HG03135 (cell line): ENCODE measurements around the gene ADAM8.
"Not testable (repeated sequence)": the region's sequence is repeated elsewhere in the genome, so short reads cannot be mapped to it uniquely, and the experiment has no call there.

Experiments
- ATAC-seq: cut with Tn5 transposase; IDR thresholded peaks from one replicate; pipeline ENCODE4 v1.9.1; 2021; ENCODE audit warnings: mild to moderate bottlenecking, moderate library complexity; ENCODE audit not compliant: unreplicated experiment

ADAM8 gene

DNA sequence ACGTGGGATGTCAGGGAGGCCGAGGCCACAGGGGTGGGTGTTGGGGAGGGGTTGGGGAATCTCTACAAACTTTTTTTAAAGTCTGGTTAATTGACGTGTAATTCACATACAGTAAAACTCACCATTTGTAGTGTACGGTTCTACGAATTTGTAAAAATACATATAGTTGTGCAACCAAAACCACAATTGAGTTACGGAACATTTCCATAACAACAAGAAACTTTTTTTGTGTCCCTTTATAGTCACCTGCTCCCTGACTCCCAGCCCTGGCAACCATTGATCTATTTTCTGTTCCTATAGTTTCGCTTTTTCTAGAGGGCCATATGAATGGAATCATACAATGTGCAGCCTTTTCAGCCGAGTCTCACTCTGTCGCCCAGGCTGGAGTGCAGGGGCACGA lies 41.9 kb downstream of the ADAM8 start:
- ATAC-seq, result not testable (repeated sequence)

DNA sequence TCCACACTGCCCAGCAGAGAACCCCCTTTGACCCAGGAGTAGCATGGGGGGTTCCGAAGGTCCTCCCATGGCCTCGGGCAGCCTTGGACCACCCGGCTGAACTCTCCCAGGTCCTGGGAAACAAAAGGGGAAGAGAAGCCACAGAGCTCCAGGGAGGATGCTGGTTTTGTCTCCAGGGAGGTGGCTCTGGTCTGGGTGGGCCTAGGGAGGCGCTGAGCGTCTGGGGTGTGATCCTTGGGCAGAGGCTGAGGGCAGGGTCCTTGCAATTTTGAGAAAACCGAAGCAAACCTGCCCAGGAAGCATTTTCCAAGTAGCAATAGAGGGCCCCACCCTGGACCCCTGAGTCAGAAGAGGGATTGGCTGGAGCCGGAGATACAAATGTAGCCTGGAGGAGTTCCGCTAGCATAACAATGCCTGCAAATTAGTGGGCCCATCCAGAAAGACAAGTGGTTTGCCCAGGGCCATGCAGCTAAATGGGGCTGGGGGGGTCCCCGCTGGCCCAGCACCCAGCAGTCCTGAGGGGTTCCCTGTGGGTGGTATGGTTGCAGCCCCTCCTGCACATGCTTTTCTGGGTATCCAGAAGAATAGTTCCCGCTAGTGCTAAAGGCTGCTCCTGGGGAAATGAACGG lies 44.6 kb downstream of the ADAM8 start:
- ATAC-seq, result no peak

DNA sequence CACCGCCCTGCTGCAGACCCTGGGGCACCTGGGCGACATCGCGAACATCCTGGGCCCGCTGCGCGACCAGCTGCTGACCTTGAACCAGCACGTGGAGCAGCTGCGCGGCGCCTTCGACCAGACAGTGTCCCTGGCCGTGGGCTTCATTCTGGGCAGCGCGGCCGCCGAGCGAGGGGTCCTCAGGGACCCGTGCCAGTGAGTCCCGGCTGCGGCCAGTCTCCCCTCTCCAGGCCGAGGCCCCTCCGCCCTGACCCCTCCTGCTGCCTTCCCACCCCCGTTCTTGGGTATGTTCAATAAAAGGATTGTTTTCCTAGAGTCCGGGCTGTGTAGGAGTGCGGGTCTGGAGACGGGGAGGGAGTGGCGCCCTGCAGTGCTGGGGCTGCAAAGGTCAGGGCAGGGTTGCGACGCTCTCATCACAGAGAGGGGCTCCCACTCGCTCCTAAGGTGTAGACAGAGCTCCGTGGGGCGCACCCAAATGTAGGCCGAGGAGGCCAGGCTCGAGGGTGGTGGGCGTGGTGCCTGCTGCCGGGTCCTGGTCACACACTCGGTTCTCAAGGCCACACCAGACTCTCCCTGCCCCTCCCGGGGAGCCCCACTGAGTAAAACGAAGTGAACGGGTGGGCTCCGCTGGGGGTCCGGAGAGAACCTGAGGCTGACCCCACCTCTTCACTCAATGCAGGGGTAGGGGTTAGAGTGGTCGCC lies 45.3 kb downstream of the ADAM8 start:
- no peak for ATAC-seq

DNA sequence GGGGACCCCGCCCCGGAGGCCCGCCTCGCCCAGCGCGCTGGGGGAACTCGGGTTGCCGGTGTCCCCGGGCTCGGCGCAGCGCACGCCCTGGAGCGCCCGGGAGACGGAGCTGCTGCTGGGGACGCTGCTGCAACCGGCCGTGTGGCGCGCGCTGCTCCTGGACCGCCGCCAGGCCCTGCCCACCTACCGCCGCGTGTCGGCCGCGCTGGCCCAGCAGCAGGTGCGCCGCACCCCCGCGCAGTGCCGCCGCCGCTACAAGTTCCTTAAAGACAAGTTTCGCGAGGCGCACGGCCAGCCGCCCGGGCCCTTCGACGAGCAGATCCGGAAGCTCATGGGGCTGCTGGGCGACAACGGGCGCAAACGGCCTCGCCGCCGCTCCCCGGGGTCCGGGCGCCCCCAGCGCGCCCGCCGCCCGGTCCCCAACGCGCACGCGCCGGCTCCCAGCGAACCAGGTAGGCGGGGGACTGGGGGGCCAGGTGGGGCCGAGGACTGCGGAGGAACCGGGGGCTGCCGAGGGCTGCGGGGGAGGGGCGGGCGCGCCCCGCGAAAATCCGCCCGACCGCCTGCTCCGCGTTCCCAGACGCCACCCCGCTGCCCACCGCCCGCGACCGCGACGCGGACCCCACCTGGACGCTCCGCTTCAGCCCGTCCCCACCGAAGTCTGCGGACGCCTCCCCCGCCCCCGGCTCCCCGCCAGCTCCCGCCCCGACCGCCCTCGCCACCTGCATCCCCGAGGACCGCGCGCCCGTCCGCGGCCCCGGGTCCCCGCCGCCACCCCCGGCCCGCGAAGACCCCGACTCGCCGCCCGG lies 46.1 kb downstream of the ADAM8 start:
- no peak for ATAC-seq

DNA sequence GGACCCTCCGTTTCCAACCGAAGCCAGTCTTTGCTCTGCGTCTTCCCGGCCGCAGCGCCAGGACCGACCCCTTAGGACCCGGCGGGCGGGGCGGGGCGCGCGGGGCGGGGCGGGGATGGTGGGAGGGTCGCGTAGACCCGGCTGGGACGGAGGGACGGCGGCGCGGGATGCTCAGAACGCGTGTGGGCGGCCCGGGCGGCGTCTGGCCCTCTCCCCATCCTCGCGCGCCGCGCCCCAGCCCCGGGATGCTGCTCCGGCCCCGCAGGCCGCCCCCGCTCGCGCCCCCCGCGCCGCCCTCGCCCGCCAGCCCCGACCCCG lies 46.7 kb downstream of the ADAM8 start, which contains the start of gene UTF1:
TSS of gene UTF1 (plus strand) at position 174 of the 318 bp plus-strand sequence. CDS start at position 246, 72 bp downstream.
- ATAC-seq, result no peak

DNA sequence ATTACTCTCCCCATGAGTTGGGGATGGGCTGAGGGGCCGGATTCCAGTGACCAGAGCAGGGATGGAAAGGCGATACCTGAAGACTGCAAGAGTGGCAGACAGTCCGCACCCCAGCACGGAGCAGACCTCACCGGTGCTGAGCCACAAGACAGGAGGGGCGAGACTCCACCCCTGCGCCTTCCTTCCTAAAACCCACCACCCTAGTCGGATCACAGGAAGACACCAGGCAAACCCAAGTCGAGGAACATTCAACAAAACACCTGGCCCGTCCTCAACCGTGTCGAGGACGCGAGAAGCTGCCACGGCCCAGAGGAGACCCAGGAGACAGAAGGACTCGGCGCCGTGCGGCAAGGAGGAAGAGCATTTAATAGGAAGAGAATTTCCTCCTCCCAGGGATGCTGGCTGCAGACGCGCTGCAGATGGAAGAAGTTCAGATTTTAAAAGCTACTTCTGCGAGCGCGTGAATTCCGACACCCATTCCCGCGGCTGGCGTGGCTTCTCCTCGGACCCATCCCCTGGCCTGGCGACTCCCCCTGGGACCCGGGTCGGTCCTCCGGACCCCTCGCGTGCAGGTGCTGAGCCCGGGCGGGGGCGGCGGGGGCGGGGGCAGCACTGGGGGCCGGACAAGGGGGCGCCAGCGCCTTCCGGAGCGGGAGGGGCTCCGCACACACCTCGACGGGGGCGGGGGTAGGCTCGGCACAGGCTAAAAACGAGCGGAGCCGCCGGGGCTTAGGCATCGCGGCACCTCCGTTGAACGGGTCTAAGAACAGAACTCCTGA lies 47.2 kb downstream of the ADAM8 start:
- ATAC-seq, result no peak

DNA sequence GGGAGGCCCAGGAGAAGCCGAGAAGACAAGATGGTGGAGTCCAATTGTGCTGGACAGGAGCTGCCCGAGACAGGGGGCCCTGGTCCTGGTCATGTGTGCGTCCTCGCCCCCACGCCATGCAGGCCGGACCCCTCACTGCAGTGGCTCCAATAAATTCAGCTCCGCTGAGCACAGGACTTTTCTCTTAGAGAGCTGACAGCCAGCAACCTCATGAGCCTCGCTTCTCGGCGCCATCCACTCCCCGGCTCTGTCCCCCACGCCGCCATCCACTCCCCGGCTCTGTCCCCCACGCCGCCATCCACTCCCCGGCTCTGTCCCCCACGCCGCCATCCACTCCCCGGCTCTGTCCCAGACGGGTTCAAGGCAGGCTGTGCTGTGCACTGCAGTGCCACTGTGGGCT lies 49.4 kb downstream of the ADAM8 start:
- no peak for ATAC-seq

DNA sequence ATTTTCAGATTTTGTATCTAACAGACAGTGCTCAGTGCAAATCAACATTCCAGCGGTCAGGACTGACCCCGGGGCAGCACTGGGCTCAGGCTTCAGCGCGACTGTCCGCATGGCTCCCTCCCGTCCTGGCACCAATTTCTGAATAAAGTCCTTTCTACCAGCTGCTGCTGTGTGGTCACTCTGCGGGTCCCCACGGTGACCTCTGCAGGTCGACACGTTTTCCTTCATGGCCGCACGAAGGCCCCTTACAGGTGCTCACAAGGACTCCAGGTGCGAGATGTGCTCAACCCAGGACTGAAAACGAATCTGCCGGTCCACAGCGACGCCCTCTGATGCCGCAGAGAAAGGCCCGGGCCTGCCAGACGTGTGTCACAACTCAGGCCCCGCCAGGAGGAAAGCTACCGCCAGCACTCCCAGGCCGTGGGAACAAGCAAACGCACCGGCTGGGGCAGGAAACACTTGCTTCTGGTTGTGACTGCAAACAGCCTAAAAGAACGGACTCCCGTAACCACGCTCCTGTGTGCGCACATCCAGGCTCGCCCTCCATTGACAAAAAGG lies 50.3 kb downstream of the ADAM8 start:
- ATAC-seq, result no peak

DNA sequence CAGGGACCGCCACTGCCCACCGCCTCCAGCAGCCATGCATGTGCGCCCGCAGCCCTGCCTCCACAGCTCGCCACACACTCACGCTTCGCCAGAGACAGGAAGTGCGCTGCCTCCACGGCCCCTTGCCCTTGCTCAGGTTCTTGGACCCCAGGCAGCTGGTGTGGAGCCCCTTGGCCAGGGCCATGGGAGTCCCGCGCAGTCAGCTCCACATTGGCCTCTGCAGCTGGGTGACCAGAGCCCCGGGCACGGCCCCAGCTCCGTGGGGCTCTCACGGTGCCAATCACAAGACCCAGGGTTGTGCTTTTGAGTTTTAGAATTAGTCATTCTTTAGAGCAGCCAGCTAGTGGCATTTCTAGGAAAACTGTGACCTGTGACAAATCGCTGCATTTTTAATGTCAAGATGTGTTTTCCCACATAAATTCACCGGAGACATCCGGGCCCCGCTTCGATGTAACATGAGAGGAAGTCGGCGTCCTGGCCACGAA lies 50.9 kb downstream of the ADAM8 start:
- no peak for ATAC-seq

DNA sequence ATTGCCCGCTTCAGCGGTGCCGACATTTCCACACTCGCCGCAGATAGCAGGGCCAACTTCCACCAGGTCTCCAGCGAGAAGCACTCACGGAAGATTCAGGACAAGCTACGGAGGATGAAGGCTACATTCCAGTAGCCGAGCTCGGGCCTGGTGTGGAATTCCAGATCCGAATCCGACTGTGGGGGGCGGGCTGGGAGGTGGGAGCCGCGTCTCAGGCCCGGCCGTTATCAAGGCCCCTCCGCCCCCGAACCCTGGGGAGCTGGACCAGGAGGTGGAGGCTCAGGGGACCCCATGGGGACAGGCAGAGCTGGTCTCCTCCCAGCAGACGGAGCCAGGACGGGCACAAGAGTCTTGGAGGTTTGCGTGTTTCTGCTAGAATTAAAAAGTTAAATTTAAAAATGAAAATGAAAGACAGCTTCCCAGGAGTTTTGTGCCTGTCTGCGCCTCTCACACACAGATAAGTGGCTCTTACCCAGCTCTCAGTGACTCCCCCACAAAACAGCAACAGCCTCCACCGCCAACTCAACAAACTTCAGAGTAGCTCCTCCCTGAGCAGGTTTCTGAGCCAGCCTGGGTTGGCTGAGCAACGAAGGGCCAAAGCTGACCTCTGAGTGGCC lies 51.8 kb downstream of the ADAM8 start:
- ATAC-seq, result no peak

DNA sequence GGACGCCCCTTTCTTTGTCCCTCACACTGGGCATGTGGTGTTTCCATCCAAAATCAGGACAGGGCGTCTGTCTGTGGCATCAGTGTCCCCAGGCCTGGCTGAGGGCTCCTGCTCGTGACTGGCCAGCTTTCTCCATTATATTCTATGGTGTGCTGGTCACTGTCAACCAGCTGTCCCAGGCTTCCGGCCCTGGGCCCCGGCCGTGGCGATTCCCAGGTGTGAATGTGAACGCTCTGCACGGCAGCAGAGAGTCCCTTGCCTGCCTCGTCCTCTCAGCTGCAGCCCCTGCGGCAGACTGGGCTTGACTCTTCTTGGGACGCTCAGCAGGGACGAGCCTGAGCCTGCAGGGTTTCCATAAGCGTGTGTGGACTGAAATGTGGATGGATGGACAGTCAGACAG lies 52.6 kb downstream of the ADAM8 start:
- ATAC-seq, result no peak

DNA sequence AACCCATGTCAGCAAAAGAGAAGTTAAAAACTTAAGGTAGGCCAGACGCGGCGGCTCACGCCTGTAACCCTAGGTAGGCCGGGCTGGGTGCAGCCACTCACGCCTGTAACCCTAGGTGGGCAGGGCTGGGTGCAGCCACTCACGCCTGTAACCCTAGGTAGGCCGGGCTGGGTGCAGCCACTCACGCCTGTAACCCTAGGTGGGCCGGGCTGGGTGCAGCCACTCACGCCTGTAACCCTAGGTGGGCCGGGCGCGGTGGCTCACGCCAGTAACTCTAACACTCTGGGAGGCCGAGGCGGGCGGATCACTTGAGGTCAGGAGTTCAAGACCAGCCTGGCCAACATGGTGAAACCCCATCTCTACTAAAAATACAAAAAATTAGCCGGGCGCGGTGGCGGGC lies 54.9 kb downstream of the ADAM8 start:
- not testable (repeated sequence) for ATAC-seq

DNA sequence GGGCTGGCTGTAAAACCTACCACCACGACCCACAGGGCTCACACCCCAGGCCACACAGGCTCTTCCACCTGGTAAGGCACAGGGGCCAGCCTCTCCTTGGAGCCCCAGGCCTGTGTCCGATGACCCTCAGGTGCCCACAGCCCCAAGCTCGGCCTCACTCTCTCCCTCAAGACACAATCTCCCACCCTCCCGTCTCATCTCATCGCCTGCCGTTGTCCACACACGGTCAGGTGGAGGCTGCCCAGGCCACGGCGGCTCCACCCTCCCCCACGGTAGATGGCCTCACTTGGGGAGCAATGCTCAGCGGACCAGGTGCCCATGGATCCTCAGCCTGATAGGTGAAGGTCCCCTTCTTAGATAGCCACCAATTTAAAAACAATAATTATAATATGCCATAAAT lies 55.3 kb downstream of the ADAM8 start:
- no peak for ATAC-seq

DNA sequence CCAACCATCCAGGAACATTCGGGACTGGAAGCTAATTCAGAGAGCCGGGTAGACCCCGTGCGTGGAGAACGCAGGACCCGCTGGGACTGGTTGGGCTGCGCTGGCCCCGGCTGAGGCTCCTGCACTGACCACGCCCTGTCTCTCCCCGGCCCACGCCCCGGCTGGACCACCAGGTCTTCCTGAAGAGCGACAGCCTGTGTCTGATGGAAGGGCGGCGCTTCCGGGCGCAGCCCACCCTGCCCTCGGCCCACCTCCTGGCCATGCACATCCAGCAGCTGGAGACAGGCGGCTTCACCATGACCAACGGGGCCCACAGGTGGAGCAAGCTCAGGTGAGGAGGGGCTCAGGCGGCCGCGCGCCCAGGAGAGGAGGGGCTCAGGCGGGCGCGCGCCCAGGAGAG lies 56.9 kb downstream of the ADAM8 start:
- ATAC-seq, result no peak

DNA sequence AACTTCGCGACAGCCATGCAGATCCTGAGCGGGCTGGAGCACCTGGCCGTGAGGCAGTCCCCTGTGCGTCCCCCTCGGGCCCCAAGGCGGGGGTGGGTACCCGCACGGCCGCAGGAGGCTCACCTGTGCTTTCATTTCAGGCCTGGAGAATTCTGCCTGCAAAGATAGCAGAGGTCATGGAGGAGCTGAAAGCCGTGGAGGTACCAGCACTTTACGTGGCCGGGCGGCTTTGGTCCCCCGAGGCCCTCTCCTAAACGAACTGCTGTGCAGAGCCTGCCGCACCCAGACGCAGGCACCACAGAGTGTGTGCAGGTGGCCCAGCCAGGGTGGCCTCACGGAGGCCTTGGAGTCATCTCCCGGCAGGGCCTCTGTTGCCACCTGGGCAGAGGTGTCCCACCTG lies 57.8 kb downstream of the ADAM8 start:
- ATAC-seq, result no peak

DNA sequence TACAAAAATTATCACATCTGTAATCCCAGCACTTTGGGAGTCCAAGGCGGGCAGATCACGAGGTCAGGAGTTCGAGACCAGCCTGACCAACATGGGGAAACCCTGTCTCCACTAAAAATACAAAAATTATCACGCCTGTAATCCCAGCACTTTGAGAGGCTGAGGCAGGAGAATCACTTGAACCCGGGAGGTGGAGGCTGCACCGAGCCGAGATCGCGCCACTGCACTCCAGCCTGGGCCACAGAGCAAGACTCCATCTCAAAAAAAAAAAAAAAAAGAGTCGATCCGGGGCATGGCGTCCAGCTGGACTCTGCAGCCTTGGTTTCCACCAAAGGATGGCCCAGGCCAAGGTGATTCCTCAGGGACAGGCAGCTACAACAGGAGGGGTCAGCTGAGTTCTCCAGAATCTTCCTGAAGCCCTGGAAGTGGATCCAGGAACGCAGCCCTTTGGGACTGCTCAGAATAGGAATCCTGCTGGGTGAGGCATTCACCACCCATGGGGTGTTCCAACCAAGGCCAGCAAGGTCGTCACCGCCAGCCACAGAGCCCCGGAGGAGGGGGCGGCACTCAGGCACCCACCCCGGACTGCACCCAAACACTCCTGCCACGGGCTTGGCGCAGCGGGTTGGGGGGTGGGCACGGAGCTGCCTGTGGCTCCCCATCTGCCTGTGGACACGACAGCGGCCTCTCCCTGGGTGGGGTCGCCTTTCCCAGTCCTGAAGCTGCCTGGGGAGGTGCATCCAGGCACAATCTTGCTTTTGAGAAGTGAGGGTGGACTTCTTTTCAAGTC lies 58.7 kb downstream of the ADAM8 start:
- no peak for ATAC-seq

DNA sequence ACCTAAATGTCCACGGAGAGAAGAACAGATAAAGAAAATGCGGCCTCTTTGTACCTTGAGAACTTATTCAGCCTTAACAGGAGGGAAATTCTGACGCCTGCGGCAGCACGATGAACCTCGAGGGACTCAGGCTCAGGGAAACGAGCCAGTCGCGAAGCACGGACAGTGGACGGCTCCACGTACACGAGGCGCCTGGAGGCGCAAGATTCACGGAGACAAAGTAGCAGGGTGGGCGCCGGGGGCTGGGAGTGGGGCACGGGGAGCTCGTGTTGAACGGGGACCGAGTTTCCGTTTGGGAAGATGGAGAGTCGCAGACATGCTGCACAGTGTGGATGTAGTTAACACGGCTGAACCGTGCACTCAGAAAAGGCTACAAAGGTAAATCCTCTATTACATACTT lies 59.9 kb downstream of the ADAM8 start:
- ATAC-seq, result no peak

DNA sequence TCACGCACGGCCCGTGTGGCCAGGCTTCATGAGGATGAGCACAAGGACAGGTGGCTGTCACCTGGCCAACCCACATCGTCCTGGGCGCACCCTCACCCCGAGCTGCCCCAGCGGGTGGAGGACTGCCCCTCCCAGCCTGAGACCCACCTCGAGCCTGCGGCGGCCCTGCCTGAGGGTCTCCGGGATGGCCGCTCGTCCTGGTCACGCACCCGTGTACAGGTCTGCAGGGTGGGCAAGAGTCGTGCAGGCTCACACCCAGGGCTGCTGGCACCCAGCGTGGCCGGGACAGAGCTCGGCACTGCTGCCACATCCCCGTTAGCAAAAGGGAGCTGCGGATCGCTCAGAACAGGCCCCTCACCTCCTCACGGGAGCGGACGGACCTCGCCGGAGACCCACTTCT lies 61.1 kb downstream of the ADAM8 start:
- ATAC-seq, result no peak
